HG02798 (cell line): ENCODE measurements around the gene SLC25A21.

Source experiments
- ATAC-seq: cut with Tn5 transposase; IDR thresholded peaks from one replicate; pipeline ENCODE4 v1.9.1; 2021; ENCODE audit warnings: mild to moderate bottlenecking; ENCODE audit not compliant: unreplicated experiment, poor library complexity

SLC25A21 gene

DNA sequence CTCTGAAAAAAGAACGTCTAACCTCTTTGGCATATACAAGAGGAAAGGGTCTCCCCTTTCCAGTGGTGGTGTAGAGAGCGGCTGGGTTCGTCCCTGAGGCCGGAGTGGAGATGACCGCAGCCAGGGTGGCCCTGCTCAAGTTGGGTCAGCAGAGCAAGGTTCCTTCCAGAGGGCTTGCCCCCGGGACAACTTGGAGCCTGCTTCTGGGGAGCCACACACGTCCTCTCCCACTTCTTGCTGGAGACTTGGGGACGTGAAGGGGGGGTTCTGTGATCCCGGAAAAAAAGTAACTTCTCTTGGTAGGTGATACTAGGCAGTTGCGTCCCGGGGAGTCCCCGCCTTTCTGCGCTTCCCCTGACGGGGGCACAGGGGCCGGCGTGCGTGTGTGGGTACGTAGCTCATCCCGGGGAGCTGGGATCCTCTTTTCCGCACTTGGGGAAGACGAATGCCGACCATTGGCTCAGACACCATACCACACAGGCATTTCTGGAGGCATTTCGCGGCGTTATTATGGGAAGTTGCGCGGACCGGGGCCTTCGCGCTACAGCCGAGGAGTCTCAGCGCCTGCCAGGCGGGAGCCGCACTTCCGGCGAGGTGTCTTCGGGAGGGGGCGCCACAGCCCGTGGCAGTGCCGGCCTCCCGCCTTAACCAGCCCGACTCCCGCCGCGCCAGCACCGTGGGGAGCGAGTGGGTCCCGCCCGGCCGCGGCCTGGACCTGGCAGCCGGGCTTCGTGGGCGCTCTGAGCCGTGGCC lies 525.6 kb downstream of the SLC25A21 start:
- ATAC-seq: no peak

DNA sequence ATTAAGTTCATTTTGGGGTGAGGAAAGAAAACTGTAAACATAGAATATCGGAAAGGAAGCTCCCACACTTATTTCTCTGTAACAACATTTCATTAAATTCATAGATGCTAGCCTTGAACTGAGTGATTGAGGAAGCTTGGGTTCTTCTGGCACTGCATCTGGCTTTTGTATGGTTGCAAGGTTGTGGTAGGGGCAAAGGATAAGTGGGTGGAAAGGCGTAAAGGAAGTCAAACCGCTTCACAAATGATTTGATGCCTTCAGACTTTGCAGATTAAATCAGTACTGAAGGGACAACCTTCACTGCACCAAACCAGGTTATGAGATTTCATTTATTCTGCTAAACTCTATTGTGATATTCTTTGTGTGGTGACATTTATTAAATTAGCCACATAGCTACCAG lies 538.8 kb downstream of the SLC25A21 start:
- ATAC-seq: no peak
